Epidermal melanocyte (primary cell): ENCODE results near the gene RNF223.
A peak's percentile ranks its signal among the peaks of the same experiment; 100 is the strongest.
"Not testable (repeated sequence)": the region's sequence is repeated elsewhere in the genome, so short reads cannot be mapped to it uniquely, and the experiment has no call there.

Source experiments
- DNase-seq: peaks from one replicate; pipeline ENCODE4 v3.0.0; 2011; ENCODE audit warnings: low spot score; ENCODE audit not compliant: insufficient read length

The RNF223 gene

DNA sequence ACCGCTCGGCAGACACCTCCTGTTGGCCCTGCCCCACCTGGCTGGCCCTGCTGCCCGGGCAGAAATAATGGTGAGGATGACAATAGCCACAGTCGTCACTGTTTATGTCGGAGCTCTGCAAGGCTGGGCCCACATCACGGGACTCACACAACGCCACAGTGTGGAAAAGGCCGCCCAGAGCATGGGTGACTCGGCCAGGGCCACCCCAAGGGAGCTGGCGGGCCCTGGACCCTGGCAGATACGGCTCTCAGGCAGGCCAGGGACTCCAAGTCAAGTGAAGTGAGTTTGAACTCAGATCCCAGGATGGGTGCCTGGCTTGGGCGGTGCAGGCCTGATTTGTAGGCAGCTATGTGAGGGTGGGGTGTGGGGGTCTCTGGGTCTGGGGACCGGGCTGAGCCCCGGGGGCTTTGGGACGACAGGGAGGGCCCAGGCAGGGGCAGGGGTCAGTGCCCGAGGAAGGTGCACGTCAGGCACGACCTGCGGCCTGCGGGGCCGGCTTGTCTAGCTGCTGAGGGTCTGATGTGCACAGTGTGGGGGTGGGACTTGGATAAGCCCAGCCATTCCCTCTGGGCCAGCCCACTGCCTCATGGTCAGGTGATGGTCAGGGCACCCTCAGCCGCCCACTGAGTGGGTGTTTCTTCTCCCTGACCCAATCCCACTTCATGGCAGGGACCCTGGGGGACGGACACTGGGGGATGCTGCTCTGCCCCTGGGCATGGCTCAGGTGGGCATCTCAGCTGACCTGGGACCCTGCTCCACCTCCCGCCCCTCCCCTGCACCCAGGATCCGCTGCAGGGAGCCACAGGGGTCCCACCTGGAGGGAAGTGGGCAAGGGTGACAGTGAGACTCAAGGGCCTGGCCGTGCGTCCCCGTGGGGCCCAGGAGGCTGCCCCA, 1.0 kb downstream of the RNF223 start:
- no peak for DNase-seq

DNA sequence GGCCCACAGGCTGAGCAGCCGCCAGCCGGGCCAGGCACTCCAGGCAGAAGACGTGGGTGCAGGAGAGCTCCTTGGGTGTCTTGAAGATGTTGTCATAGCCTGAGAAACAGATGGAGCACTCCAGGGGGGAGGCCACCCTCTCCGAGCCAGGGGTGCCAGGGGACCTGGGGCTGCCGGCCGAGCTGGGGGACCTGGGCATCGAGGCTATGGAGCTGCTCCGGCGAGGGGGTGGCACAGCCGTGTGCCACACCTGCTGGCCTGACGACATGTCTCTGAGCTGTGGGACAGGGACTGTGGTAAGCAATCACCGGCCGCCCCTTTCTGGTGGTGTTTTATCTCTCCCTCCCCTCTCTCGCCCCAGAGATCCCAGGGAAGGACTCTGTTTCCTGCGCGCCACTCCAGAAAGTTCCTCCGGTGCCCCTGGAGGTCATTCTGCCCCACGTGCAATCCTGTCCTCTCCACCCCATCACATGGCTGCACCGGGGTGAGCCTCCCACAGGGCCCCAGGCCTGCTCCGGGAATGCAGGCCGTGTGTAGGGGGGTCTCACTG, 1.7 kb downstream of the RNF223 start:
- no peak for DNase-seq

DNA sequence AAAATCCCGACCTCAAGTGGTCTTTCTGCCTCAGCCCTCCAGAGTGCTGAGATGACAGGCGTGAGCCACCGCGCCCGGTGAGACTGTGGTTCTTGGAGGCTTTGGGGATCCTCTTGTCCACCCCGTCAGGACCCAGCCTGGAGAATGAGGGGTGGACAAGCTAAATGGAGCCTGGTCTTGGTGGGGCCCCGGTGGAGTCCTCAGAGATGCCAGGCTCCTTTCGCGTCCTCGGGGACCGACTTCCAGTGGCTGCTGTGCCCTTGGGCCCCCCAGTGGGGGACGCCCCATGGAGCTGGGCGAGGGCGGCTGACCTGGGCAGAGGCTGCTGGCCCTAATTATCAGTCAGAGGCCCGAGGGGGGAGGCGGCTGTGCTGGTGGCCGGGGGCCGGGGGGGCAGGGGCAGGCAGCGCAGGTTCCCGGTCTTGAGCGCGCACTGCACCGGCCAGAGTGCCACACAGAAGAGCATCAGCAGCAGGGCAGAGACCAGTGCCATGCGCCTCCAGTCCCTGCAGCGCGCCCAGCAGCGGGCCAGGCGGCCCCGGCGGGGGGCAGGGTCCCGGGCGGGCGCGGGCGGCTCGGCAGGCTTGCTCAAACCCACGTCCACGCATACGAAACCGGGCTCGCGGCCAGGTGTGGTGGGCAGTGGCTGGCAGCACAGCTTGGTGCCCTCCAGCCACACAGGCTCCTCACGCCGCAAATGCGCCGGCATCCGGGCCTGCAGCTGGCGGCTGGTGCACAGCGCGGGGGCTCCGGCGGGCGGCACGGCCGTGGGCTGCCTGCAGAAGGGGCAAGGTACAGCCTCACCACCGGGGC, 2.4 kb downstream of the RNF223 start:
- DNase-seq = no peak

DNA sequence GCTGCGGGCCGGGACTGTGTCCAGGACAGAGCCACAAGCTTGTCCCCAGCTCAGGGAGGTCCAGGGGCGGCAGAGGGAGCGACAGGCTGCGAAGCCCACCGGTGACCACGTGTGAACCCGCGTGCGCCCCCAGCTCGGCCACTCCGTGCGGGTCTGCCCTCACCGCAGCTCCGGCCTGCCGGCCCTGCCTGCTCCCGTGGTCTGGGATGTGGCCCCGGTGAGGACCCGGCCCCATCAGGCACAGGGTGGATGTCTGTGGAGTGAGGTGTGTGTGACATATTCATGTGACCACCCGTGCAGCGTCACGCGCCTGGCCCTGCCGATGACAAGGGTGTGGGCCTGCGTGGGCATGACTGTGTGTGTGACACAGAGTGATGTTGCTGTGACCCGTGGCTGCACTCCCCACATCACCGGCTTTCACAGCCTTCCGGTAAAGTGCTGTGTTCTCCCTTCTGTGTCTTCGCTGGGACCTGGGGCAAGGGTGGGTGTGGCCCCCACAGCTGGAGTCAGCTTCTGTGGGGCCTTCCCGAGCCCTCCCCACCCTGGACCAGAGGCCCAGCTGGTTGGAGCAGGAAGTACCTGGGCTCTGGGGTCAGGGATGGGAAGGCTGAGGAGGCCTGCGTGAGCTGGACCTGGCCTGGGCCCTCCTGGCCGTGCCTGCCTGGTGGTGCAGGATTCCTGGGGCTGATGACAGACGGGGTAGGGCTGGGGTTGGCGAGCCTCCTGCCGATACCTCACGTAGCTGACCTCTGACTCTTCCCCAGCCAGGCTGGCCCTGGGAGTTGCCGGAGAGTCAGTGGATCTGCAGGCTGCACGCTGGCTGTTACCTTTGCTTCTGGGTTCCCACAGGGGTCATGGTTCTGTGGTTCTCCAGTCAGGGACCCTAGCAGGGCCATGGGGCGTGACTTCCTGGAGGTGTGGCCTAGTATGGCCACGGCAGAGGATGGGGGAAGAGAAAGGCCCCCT, 4.1 kb downstream of the RNF223 start:
- DNase-seq = no peak

GRCh38 chr1:1069056-1069710, 4.9 kb downstream of the RNF223 start:
- DNase-seq = peak; percentile 92

DNA sequence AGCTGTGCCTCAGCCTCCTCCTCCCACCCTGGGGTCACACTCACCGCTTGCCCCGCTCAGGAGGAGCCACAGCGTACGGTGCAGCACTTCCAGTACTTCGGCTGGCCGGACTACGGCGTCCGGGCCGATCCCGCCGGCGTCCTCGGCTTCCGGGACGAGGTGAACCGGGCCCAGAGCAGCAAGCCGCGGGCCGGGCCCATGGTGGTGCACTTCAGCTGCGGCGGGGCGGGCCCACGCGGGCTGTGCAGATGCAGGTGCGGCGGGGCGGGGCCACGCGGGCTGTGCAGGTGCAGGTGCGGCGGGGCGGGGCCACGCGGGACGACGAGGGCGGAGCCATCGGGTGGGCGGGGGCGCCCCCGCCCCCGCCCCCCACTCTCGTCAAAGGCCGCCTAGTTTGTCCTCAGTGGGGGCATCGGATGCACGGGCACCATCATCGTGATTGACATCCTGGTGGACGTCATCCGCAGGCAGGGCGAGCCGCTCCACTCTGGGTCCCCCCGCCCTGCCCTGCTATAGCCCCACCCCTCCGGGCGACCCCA, 5.5 kb downstream of the RNF223 start:
- no peak for DNase-seq

DNA sequence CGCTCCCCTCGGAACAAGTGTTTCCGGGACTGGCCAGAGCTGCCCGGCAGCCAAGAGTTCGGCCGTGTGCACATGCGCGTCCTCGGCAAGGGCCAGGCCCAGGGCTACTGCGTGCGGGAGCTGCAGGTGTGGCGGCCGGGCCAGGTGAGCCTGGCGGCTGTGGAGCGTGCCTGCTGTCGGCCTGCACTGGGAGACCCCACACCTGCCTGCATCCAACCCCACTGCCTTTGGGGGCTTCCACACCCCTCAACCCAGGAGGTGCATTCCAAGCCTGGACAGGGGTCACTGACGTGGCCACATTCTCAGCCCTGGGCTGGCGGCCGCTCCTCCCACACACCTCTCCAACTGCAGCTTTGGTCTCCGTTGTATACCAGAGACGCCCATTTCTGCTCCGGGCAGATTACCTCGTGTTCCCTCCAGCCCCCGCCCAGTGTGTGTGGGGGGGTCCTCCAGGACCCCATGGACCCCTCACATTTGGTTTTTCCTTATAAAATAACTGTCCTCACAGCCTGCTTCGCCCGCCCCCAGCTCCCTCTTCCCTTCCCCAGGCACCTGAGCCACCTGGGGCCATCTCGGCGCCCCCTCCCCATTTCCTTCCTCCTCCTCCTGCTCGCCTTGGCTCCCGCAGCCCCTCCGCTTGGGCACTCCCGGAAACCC, 6.1 kb downstream of the RNF223 start:
- DNase-seq = no peak

GRCh38 chr1:1067284-1067859, 6.7 kb downstream of the RNF223 start:
- DNase-seq = no peak

- DNase-seq = no peak
These were observed 7.5 kb downstream of the RNF223 start for GRCh38 chr1:1066403-1067283.

GRCh38 chr1:1065940-1066304, 8.2 kb downstream of the RNF223 start:
- DNase-seq = not testable (repeated sequence)

DNA sequence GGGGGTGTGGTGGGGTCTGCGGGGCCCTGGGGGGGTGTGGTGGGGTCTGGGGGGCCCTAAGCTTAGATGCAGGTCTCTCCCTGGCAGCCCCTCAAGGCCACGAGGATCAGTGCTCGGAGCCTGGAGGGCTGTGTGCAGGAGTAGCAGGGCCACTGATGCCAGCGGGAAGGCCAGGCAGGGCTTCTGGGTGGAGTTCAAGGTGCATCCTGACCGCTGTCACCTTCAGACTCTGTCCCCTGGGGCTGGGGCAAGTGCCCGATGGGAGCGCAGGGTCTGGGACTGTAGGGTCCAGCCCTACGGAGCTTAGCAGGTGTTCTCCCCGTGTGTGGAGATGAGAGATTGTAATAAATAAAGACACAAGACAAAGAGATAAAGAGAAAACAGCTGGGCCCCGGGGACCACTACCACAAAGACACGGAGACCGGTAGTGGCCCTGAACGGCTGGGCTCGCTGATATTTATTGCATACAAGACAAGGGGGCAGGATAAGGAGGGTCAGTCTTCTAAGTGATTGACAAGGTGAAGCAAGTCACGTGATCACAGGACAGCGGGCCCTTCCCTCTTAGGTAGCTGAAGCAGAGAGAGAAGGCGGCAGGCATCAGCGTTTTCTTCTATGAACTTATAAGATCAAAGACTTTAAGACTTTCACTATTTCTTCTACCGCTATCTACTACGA, 8.7 kb downstream of the RNF223 start:
- no peak for DNase-seq

DNA sequence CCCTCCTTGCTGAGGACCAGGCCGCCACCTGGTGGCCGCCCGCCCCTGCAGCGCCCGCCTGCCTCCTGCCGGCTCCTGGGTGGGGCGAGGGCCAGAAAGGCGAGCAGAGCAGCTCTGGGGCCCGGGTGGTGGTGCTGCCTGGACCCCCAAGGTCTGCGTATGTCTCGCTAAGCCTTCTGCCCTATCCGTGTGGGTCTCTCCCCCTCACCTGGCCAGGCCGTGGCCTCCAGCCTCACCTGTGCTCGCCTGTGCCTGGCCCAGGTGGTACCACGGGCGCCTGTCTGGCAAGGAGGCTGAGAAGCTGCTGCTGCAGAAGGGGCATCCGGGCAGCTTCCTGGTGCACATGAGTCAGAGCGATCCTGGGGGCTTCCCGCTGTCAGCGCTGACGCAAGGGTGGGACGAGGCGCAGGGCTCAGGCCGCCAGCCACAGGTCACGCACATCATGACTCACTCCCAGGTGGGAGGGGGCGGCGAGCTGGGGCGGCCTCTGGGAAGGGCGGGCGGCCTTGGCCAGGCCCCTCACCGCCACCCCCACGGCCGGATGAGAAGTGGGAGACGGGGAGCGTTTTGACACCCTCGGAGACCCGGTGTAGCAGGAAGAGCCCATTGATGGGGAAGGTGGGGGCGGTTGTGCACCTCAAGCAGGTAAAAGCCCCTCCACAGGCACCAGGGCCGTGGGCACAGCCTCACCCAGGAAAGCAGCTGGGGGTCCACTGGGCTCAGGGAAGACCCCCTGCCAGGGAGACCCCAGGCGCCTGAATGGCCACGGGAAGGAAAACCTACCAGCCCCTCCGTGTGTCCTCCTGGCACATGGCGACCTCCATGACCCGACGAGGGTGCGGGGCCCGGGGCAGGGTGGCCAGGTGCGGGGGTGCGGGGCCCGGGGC, 9.9 kb downstream of the RNF223 start:
- DNase-seq = peak; percentile 78

DNA sequence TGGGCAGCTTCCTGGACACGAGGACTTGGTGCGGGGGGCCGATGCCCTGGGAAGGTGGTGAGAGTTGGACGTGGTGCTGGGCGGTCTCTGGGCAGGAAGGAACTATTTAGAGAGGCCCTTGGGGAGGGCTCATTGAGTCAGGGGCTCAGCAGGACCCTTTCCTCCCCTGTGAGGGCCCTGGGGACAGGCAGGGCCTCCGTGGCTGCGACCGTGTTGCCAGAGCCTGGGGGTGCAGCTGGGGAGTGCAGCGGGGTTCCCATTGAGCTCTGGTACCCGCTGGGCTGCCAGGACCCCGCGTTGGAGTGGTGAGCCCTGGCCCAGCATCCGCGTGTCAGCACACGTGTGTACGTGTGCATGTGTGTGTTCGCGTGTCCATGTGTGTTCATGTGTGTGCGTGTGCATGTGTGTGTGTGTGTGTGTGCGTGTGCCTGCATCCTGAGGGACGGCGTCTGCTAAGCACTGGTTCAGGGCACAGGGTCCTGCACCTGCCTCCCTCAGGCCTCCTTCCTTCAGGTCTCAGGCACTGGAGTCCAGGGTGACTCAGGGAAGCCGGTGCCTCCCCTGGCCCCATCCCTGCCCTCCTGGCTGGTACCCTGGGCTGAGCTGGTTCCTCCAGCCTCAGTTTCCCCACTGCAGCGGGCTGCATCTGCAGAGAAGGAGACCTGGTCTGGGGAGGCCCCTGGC, 10.7 kb downstream of the RNF223 start:
- DNase-seq = no peak

GRCh38 chr1:1062348-1063163, 11.6 kb downstream of the RNF223 start:
- no peak for DNase-seq

- no peak for DNase-seq
These were observed 12.3 kb downstream of the RNF223 start for GRCh38 chr1:1061682-1062345.
